Adrenal gland (tissue), 5 donors: ENCODE data around the gene RNF20.

Experiments used
- POLR2A ChIP-seq, 2 donors: fragments of 450-650 bp; IDR thresholded peaks; one replicate each; pipeline ENCODE4 v1.6.1; 2017; ENCODE audit warnings: antibody characterized with exemption in 2 of 2, mild to moderate bottlenecking in 2 of 2, moderate library complexity in 1 of 2
- TF ChIP-seq, protein P1 (sequence below), 6 experiments: fragments of 450-650 bp in 4 of 6; fragments of 200-600 bp in 2 of 6; sonication (generic) in 1 of 6; IDR thresholded peaks; 1 replicate in 5 of 6; 2 replicates in 1 of 6; pipeline versions ENCODE4 v1.5.1 to v1.8.0; 2016 to 2021; ENCODE audit warnings: antibody characterized with exemption in 6 of 6, mild to moderate bottlenecking in 2 of 6, moderate library complexity in 1 of 6
- donor health status: DM: no; HTN: no; CAD: no.

- TF ChIP-seq, protein P1, sequence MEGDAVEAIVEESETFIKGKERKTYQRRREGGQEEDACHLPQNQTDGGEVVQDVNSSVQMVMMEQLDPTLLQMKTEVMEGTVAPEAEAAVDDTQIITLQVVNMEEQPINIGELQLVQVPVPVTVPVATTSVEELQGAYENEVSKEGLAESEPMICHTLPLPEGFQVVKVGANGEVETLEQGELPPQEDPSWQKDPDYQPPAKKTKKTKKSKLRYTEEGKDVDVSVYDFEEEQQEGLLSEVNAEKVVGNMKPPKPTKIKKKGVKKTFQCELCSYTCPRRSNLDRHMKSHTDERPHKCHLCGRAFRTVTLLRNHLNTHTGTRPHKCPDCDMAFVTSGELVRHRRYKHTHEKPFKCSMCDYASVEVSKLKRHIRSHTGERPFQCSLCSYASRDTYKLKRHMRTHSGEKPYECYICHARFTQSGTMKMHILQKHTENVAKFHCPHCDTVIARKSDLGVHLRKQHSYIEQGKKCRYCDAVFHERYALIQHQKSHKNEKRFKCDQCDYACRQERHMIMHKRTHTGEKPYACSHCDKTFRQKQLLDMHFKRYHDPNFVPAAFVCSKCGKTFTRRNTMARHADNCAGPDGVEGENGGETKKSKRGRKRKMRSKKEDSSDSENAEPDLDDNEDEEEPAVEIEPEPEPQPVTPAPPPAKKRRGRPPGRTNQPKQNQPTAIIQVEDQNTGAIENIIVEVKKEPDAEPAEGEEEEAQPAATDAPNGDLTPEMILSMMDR (IDR thresholded peaks at IDR 0.05): no peak
- no peak for TF ChIP-seq POLR2A (IDR thresholded peaks at IDR 0.05)
Observed at GRCh38 chr9:101510459-101510858, 23.2 kb upstream of the RNF20 start.
